ENCODE data around the gene C2CD5.
A peak's percentile ranks its signal among the peaks of the same experiment; 100 is the strongest.
"Not testable (repeated sequence)": the region's sequence is repeated elsewhere in the genome, so short reads cannot be mapped to it uniquely, and the experiment has no call there.

Gene C2CD5

GRCh38 chr12:22544038-22544979, at the start of gene C2CD5:
Gene C2CD5 (minus strand): TSS chr12:22544542. CDS start chr12:22544150, 392 bp downstream.
- peak; percentile 97 for DNase-seq

- DNase-seq, result no peak
Measured at GRCh38 chr12:22593864-22594263, 49.5 kb upstream of the C2CD5 start.

- no peak for DNase-seq
Measured at GRCh38 chr12:22588817-22589216, 44.5 kb upstream of the C2CD5 start.

GRCh38 chr12:22578328-22578727, 34.0 kb upstream of the C2CD5 start:
- DNase-seq, result no peak

GRCh38 chr12:22577667-22578066, 33.3 kb upstream of the C2CD5 start:
- DNase-seq, result no peak

- no peak for DNase-seq
Measured at GRCh38 chr12:22576473-22576872, 32.1 kb upstream of the C2CD5 start.

GRCh38 chr12:22576065-22576464, 31.7 kb upstream of the C2CD5 start:
- DNase-seq, result no peak

- no peak for DNase-seq
Measured at GRCh38 chr12:22574921-22575320, 30.6 kb upstream of the C2CD5 start.

GRCh38 chr12:22573181-22573580, 28.8 kb upstream of the C2CD5 start:
- DNase-seq, result no peak

- no peak for DNase-seq
Measured at GRCh38 chr12:22569253-22569652, 24.9 kb upstream of the C2CD5 start.

GRCh38 chr12:22562036-22563028, 18.0 kb upstream of the C2CD5 start:
- DNase-seq, result no peak

GRCh38 chr12:22554750-22555149, 10.4 kb upstream of the C2CD5 start:
- DNase-seq, result not testable (repeated sequence)

GRCh38 chr12:22551624-22552023, 7.3 kb upstream of the C2CD5 start:
- DNase-seq, result no peak

- no peak for DNase-seq
Measured at GRCh38 chr12:22545255-22545654, 913 bp upstream of the C2CD5 start.

- DNase-seq, result peak; percentile 10
Measured at GRCh38 chr12:22543246-22544037, 900 bp downstream of the C2CD5 start.

- peak; percentile 26 for DNase-seq
Measured at GRCh38 chr12:22541496-22542155, 2.7 kb downstream of the C2CD5 start.

- peak; percentile 89 for DNase-seq
Measured at GRCh38 chr12:22539055-22539454, 5.3 kb downstream of the C2CD5 start.

GRCh38 chr12:22538311-22538710, 6.0 kb downstream of the C2CD5 start:
- DNase-seq, result peak; percentile 31

- no peak for DNase-seq
Measured at GRCh38 chr12:22536971-22537544, 7.3 kb downstream of the C2CD5 start.

GRCh38 chr12:22536346-22536945, 7.9 kb downstream of the C2CD5 start:
- DNase-seq, result peak; percentile 29

GRCh38 chr12:22535478-22535877, 8.9 kb downstream of the C2CD5 start:
- no peak for DNase-seq

Measured in suppressor macrophage treated with lipopolysaccharide for 4 hours (primary cell).